RWPE1 (cell line): ENCODE data around the gene PACC1.

Experiments
- CTCF ChIA-PET: fragments of 350-600 bp; sonication (Branson Sonifier 250); formaldehyde crosslinking; extraction: SDS; loops from one replicate; lab custom pipeline; 2021; lab: Yijun Ruan, JAX
- POLR2A ChIA-PET: fragments of 400-600 bp; formaldehyde crosslinking; extraction: SDS; loops from one replicate; lab custom pipeline; 2020; ENCODE audit warnings: antibody characterized with exemption; ENCODE audit not compliant: low non-redundant PET; lab: Yijun Ruan, JAX
- DNase-seq: peaks from one replicate; pipeline ENCODE4 v3.0.0; 2012; ENCODE audit warnings: low spot score
- H3K27ac ChIP-seq: fragments of 450-650 bp; 2 replicates; pipeline ENCODE4 v1.5.1; 2017
- CTCF ChIP-seq: fragments of 450-650 bp; conservative IDR thresholded peaks from 2 replicates; pipeline ENCODE4 v1.5.1; 2017; ENCODE audit warnings: low read depth, mild to moderate bottlenecking

PACC1 gene

GRCh38 chr1:212428496-212428895, 13.8 kb upstream of the PACC1 start:
- POLR2A ChIA-PET: no interaction called here
- H3K27ac ChIP-seq: no peak overlapping the region
- CTCF ChIA-PET: no interaction called here
- no peak for TF ChIP-seq CTCF
- no peak for DNase-seq

GRCh38 chr1:212423879-212424278, 9.2 kb upstream of the PACC1 start:
- no peak for DNase-seq
- TF ChIP-seq CTCF: no peak
- H3K27ac ChIP-seq: no peak overlapping the region
- CTCF ChIA-PET: no interaction called here
- POLR2A ChIA-PET: no interaction called here

- POLR2A ChIA-PET: no interaction called here
- TF ChIP-seq CTCF: no peak
- DNase-seq: no peak
- CTCF ChIA-PET: interaction anchor here (0.6 kb wide), 1 partner anchor 329 kb away, joined by 5 read pairs; no protein-coding TSS in a partner anchor
- H3K27ac ChIP-seq: no peak overlapping the region
Observed at GRCh38 chr1:212421165-212421564, 6.5 kb upstream of the PACC1 start.

- peak overlapping the region; percentile 54 for H3K27ac ChIP-seq
- CTCF ChIA-PET: no interaction called here
- DNase-seq: no peak
- POLR2A ChIA-PET: no interaction called here
- TF ChIP-seq CTCF: no peak
Observed at GRCh38 chr1:212415107-212415841, 588 bp upstream of the PACC1 start.

- DNase-seq: peak; percentile 10
- TF ChIP-seq CTCF: no peak
- POLR2A ChIA-PET: no interaction called here
- H3K27ac ChIP-seq: peak overlapping the region; percentile 54; the same call in 1 of the 2 replicates
- CTCF ChIA-PET: interaction anchor here (1.3 kb wide), 1 partner anchor 42 kb away, joined by 3 read pairs; no protein-coding TSS in a partner anchor
Observed at GRCh38 chr1:212413902-212414327, 771 bp downstream of the PACC1 start.

GRCh38 chr1:212412374-212412773, 2.3 kb downstream of the PACC1 start:
- no peak overlapping the region for H3K27ac ChIP-seq
- TF ChIP-seq CTCF: no peak
- ChIA-PET POLR2A (no interaction called here), CTCF (no interaction called here)
- DNase-seq: no peak
